HCT116 (cell line): ENCODE measurements around the gene SRGAP3. TPM values are rescaled to one million over a fixed set of nuclear protein-coding genes. Genes with fewer than 3 reads are reported as not detected.

ENCODE experiments used
- ATAC-seq: fragments of 200-7000 bp; cut with Tn5 transposase; 2 replicates; pipeline ENCODE4 v1.9.1; 2020; ENCODE audit warnings: mild to moderate bottlenecking, moderate library complexity
- BruUV-seq: library from RNA; stranded (reverse); fragments of 400-500 nt; replicated peaks from 2 replicates; lab custom pipeline; 2021; lab: Mats Ljungman, UMichigan
- CTCF ChIA-PET: fragments of 300-600 bp; sonication (Branson Sonifier 250); formaldehyde crosslinking; loops from one replicate; lab custom pipeline; 2021; ENCODE audit warnings: antibody characterized with exemption; lab: Charles Lee
- POLR2A ChIA-PET: fragments of 300-600, 350-600 bp; sonication (Branson Sonifier 250); formaldehyde crosslinking; loops from one replicate; lab custom pipeline; 2021; ENCODE audit warnings: antibody characterized with exemption; lab: Charles Lee
- RAD21 ChIA-PET, 2 experiments: fragments of 300-600 bp; sonication (Branson Sonifier 250); formaldehyde crosslinking; loops; one replicate each; lab custom pipeline; 2023; ENCODE audit warnings: low total read pairs in 2 of 2; ENCODE audit not compliant: uncharacterized antibody in 2 of 2, unreplicated experiment in 2 of 2, low non-redundant PET in 1 of 2; lab: Charles Lee
- DNase-seq: peaks from one replicate; pipeline ENCODE4 v3.0.0-alpha.2; 2010; ENCODE audit warnings: low read depth, low spot score
- H2AFZ ChIP-seq: fragments of 200-600 bp; shearing (Covaris generic), sonication (generic); 2 replicates; pipeline ENCODE4 v1.6.1; 2017; ENCODE audit warnings: low read depth, mixed run types, mixed read lengths, antibody characterized with exemption, low read length; ENCODE audit not compliant: poor library complexity, severe bottlenecking
- H3K27ac ChIP-seq: 2 replicates; pipeline ENCODE4 v1.5.1; 2012; ENCODE audit warnings: low read depth, low read length
- H3K27me3 ChIP-seq: fragments of 200-600 bp; sonication (generic); 2 replicates; pipeline ENCODE4 v1.6.1; 2016; ENCODE audit warnings: mixed run types, low read length, mixed read lengths; ENCODE audit not compliant: insufficient read depth
- H3K36me3 ChIP-seq, 2 experiments: fragments of 200-500 bp in 1 of 2; fragments of 200-600 bp in 1 of 2; sonication (Bioruptor generic) in 1 of 2; sonication (generic) in 1 of 2; 2 replicates each; pipeline versions ENCODE4 v1.5.1 to v1.6.1; 2014 to 2016; ENCODE audit warnings: low read length in 2 of 2, inconsistent platforms in 1 of 2, mixed read lengths in 1 of 2, mixed run types in 1 of 2; ENCODE audit not compliant: insufficient read depth in 2 of 2, control insufficient read depth in 1 of 2
- H3K4me1 ChIP-seq, 2 experiments: fragments of 200-600 bp in 1 of 2; sonication (generic) in 1 of 2; 2 replicates each; pipeline versions ENCODE4 v1.5.1 to v1.6.1; 2012 to 2017; ENCODE audit warnings: low read length in 2 of 2, inconsistent platforms in 1 of 2, mild to moderate bottlenecking in 1 of 2, mixed read lengths in 1 of 2, mixed run types in 1 of 2, moderate library complexity in 1 of 2; ENCODE audit not compliant: insufficient read depth in 2 of 2, control insufficient read depth in 1 of 2
- H3K4me2 ChIP-seq: fragments of 200-600 bp; sonication (generic); 2 replicates; pipeline ENCODE4 v1.6.1; 2017; ENCODE audit warnings: mixed run types, low read length, mixed read lengths
- H3K4me3 ChIP-seq, 2 experiments: fragments of 200-600 bp in 1 of 2; sonication (generic) in 1 of 2; replicated peaks in 1 of 2; 2 replicates each; pipeline ENCODE4 v1.5.1; 2011 to 2016; ENCODE audit warnings: low read length in 2 of 2, control low read depth in 1 of 2, low read depth in 1 of 2, mild to moderate bottlenecking in 1 of 2, mixed read lengths in 1 of 2, mixed run types in 1 of 2
- H3K79me2 ChIP-seq: fragments of 200-600 bp; sonication (generic); 2 replicates; pipeline ENCODE4 v1.6.1; 2017; ENCODE audit warnings: mild to moderate bottlenecking, mixed run types, low read length, moderate library complexity, mixed read lengths; ENCODE audit not compliant: insufficient read depth
- H3K9ac ChIP-seq: fragments of 200-600 bp; sonication (generic); 2 replicates; pipeline ENCODE4 v1.6.1; 2016; ENCODE audit warnings: low read length, mixed read lengths
- H3K9me2 ChIP-seq: fragments of 200-600 bp; sonication (generic), shearing (Covaris generic); 2 replicates; pipeline ENCODE4 v1.6.1; 2017; ENCODE audit warnings: mixed run types, mild to moderate bottlenecking, moderate library complexity; ENCODE audit not compliant: insufficient read depth
- H3K9me3 ChIP-seq, 2 experiments: fragments of 200-500 bp in 1 of 2; fragments of 200-600 bp in 1 of 2; sonication (Bioruptor generic) in 1 of 2; sonication (generic) in 1 of 2; 2 replicates each; pipeline ENCODE4 v1.6.1; 2014 to 2017; ENCODE audit warnings: low read length in 2 of 2, mixed read lengths in 2 of 2, inconsistent platforms in 1 of 2, low read depth in 1 of 2, mild to moderate bottlenecking in 1 of 2, mixed run types in 1 of 2, moderate library complexity in 1 of 2; ENCODE audit not compliant: control insufficient read depth in 1 of 2, insufficient read depth in 1 of 2
- H4K20me1 ChIP-seq: fragments of 200-600 bp; sonication (generic), shearing (Covaris generic); 2 replicates; pipeline ENCODE4 v1.6.1; 2017; ENCODE audit warnings: mixed run types, mild to moderate bottlenecking, moderate library complexity; ENCODE audit not compliant: insufficient read depth
- CBX3 ChIP-seq: IDR thresholded peaks from 2 replicates; pipeline ENCODE4 v1.6.1; 2012; ENCODE audit warnings: low read depth
- CEBPB ChIP-seq: IDR thresholded peaks from 2 replicates; pipeline ENCODE4 v1.6.1; 2012; ENCODE audit warnings: low read depth
- ELF1 ChIP-seq: IDR thresholded peaks from 2 replicates; pipeline ENCODE4 v1.6.1; 2012; ENCODE audit warnings: low read depth, borderline replicate concordance
- EZH2 ChIP-seq: fragments of 200-600 bp; sonication (generic); IDR thresholded peaks from 2 replicates; pipeline ENCODE4 v1.6.1; 2017; ENCODE audit warnings: antibody characterized with exemption, mixed run types
- FOSL1 ChIP-seq: IDR thresholded peaks from 2 replicates; pipeline ENCODE4 v1.6.1; 2012; ENCODE audit warnings: low read depth
- JUND ChIP-seq: IDR thresholded peaks from 2 replicates; pipeline ENCODE4 v1.6.1; 2012
- POLR2AphosphoS5 ChIP-seq: IDR thresholded peaks from 2 replicates; pipeline ENCODE4 v1.6.1; 2011; ENCODE audit warnings: mild to moderate bottlenecking, low read depth, low read length, moderate library complexity
- YY1 ChIP-seq: IDR thresholded peaks from 2 replicates; pipeline ENCODE4 v1.6.1; 2011; ENCODE audit warnings: low read length, low read depth, moderate library complexity, mild to moderate bottlenecking; ENCODE audit not compliant: insufficient replicate concordance; ENCODE audit errors: extremely low read depth
- ZBTB33 ChIP-seq: IDR thresholded peaks from 2 replicates; pipeline ENCODE4 v1.6.1; 2011; ENCODE audit warnings: mild to moderate bottlenecking, low read length, moderate library complexity; ENCODE audit not compliant: insufficient replicate concordance; ENCODE audit errors: extremely low read depth
- ZFX ChIP-seq: fragments of 450-650 bp; IDR thresholded peaks from 2 replicates; pipeline ENCODE4 v1.6.1; 2017
- intact Hi-C: fragments of 100-400 bp; cut with micrococcal nuclease; formaldehyde crosslinking; loops from 2 replicates; pipeline ENCODE4 v1.10.0; 2022
- total RNA-seq: library from RNA; stranded (reverse); gene quantifications from one replicate; pipeline ENCODE4 v1.2.1, GENCODE V29; 2021; ENCODE audit not compliant: unreplicated experiment
- TF ChIP-seq, protein P1 (sequence below), 3 experiments: fragments of 200-600 bp in 1 of 3; sonication (generic) in 1 of 3; IDR thresholded peaks in 2 of 3; conservative IDR thresholded peaks in 1 of 3; 2 replicates each; pipeline ENCODE4 v1.5.1; 2012 to 2017; ENCODE audit warnings: low read depth in 2 of 3, low read length in 2 of 3, antibody characterized with exemption in 1 of 3, borderline replicate concordance in 1 of 3, control low read depth in 1 of 3, mild to moderate bottlenecking in 1 of 3, mixed read lengths in 1 of 3, mixed run types in 1 of 3, moderate library complexity in 1 of 3; ENCODE audit not compliant: insufficient read depth in 1 of 3

Gene SRGAP3
- total RNA-seq, 1 experiment from 2014 or later, result 8.3 TPM

- TF ChIP-seq CEBPB (no peak), FOSL1 (no peak), JUND (no peak), CBX3 (no peak)
- TF ChIP-seq, all 23 proteins: peak for 0
Observed at GRCh38 chr3:9198261-9198660, 51.2 kb downstream of the SRGAP3 start (continued).

GRCh38 chr3:9196020-9196419 is 53.4 kb downstream of the SRGAP3 start:
- H2AFZ ChIP-seq, result no peak overlapping the region
- RAD21 ChIA-PET, result no interaction called here

More at GRCh38 chr3:9196020-9196419, 53.4 kb downstream of the SRGAP3 start:
- intact Hi-C loops, result no loop called here
- Histone ChIP-seq H3K4me3 (no peak overlapping the region), H3K4me2 (no peak overlapping the region), H3K9me2 (no peaks in the 10 kb centered on the region)
- no peak for ATAC-seq
- ChIA-PET POLR2A (no interaction called here), CTCF (no interaction called here)
- TF ChIP-seq CEBPB (no peak), ELF1 (no peak), ZBTB33 (no peak), EZH2 (no peak), ZFX (no peak), JUND (no peak), POLR2AphosphoS5 (no peak), YY1 (no peak)
- TF ChIP-seq, protein P1, sequence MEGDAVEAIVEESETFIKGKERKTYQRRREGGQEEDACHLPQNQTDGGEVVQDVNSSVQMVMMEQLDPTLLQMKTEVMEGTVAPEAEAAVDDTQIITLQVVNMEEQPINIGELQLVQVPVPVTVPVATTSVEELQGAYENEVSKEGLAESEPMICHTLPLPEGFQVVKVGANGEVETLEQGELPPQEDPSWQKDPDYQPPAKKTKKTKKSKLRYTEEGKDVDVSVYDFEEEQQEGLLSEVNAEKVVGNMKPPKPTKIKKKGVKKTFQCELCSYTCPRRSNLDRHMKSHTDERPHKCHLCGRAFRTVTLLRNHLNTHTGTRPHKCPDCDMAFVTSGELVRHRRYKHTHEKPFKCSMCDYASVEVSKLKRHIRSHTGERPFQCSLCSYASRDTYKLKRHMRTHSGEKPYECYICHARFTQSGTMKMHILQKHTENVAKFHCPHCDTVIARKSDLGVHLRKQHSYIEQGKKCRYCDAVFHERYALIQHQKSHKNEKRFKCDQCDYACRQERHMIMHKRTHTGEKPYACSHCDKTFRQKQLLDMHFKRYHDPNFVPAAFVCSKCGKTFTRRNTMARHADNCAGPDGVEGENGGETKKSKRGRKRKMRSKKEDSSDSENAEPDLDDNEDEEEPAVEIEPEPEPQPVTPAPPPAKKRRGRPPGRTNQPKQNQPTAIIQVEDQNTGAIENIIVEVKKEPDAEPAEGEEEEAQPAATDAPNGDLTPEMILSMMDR (IDR thresholded peaks at IDR 0.05 in 2 of 3, conservative IDR thresholded peaks at IDR 0.05 in 1 of 3; ENCODE audit: borderline replicate concordance in 1 of 3, insufficient read depth in 1 of 3, low read depth in 2 of 3, low read length in 2 of 3), result no peak
- TF ChIP-seq, all 23 proteins: peak for 0
- Histone ChIP-seq H3K9me3 (no peaks in the 10 kb centered on the region), H3K9ac (no peak overlapping the region), H3K36me3 (no peaks in the 10 kb centered on the region), H3K27me3 (no peaks in the 10 kb centered on the region), H3K79me2 (no peaks in the 10 kb centered on the region), H3K27ac (no peak overlapping the region), H3K4me1 (peaks cover 0 to 4% of the 10 kb centered on the region in 2 experiments; a peak in 2 of 4 replicates), H4K20me1 (no peaks in the 10 kb centered on the region)
- no peak for DNase-seq
- no TSS peak for BruUV-seq
